GM12878 (cell line): Measurements from ENCODE around the gene OR13J1. TPM values are rescaled to one million over a fixed set of nuclear protein-coding genes. Genes with fewer than 3 reads are reported as not detected.

Source experiments
- ATAC-seq: fragments of 200-7000 bp; cut with Tn5 transposase; 3 replicates; pipeline ENCODE4 v1.9.1; 2020; ENCODE audit warnings: mild to moderate bottlenecking, moderate library complexity
- BruUV-seq: library from RNA; stranded (reverse); fragments of 400-500 nt; replicated peaks from 2 replicates; lab custom pipeline; 2021; lab: Mats Ljungman, UMichigan
- CTCF ChIA-PET: fragments of 300-600 bp; sonication (Branson Sonifier 250); formaldehyde crosslinking; extraction: SDS; loops from one replicate; lab custom pipeline; 2021; ENCODE audit warnings: inconsistent platforms; lab: Yijun Ruan, JAX
- POLR2A ChIA-PET: fragments of 350-600 bp; formaldehyde crosslinking; extraction: SDS; loops from one replicate; lab custom pipeline; 2021; ENCODE audit warnings: inconsistent platforms; lab: Charles Lee
- RAD21 ChIA-PET: fragments of 300-600 bp; sonication (Branson Sonifier 250); formaldehyde crosslinking; loops from one replicate; lab custom pipeline; 2023; ENCODE audit warnings: antibody characterized with exemption; ENCODE audit not compliant: unreplicated experiment; lab: Charles Lee
- SMC1A ChIA-PET: fragments of 300-600 bp; sonication (Branson Sonifier 250); formaldehyde crosslinking; loops from one replicate; lab custom pipeline; 2023; ENCODE audit not compliant: unreplicated experiment, uncharacterized antibody; lab: Charles Lee
- DNase-seq: peaks from one replicate; pipeline ENCODE4 v3.0.0-alpha.2; 2011; ENCODE audit warnings: low read depth, low spot score
- FAIRE-seq: peaks from 3 replicates; lab custom pipeline; 2011; peaks lifted over from hg19 to GRCh38; lab: Jason Lieb, UNC
- H2AFZ ChIP-seq: 2 replicates; pipeline ENCODE4 v1.6.0; 2011; ENCODE audit warnings: low read depth, low read length, control low read depth; ENCODE audit not compliant: control insufficient read depth
- H3K27ac ChIP-seq: 2 replicates; pipeline ENCODE4 v1.5.1; 2011; ENCODE audit warnings: control low read depth; ENCODE audit not compliant: control insufficient read depth, insufficient read depth
- H3K27me3 ChIP-seq, 2 experiments: replicated peaks in 1 of 2; 2 replicates each; pipeline versions ENCODE4 v1.6.0 to v1.6.1; 2011; ENCODE audit warnings: low read length in 1 of 2; ENCODE audit not compliant: control insufficient read depth in 2 of 2, insufficient read depth in 2 of 2
- H3K36me3 ChIP-seq, 2 experiments: 2 replicates each; pipeline ENCODE4 v1.5.1; 2011; ENCODE audit warnings: low read length in 1 of 2; ENCODE audit not compliant: control insufficient read depth in 2 of 2, insufficient read depth in 2 of 2
- H3K4me1 ChIP-seq: 2 replicates; pipeline ENCODE4 v1.6.1; 2011; ENCODE audit warnings: mild to moderate bottlenecking, low read length, moderate library complexity, mixed read lengths; ENCODE audit not compliant: control insufficient read depth, insufficient read depth
- H3K4me2 ChIP-seq: 2 replicates; pipeline ENCODE4 v1.6.0; 2011; ENCODE audit warnings: control low read depth; ENCODE audit not compliant: control insufficient read depth, insufficient read depth
- H3K4me3 ChIP-seq: fragments of 200-600 bp; sonication (generic); 2 replicates; pipeline ENCODE4 v1.5.1; 2016
- H3K79me2 ChIP-seq: 2 replicates; pipeline ENCODE4 v1.6.0; 2011; ENCODE audit warnings: low read length; ENCODE audit not compliant: control insufficient read depth, insufficient read depth
- H3K9ac ChIP-seq: 2 replicates; pipeline ENCODE4 v1.8.0; 2011; ENCODE audit warnings: low read length, control low read depth, mixed read lengths; ENCODE audit not compliant: control insufficient read depth, insufficient read depth
- H3K9me3 ChIP-seq: replicated peaks from 3 replicates; pipeline ENCODE4 v1.5.1; 2011; ENCODE audit warnings: mild to moderate bottlenecking, low read length; ENCODE audit not compliant: control insufficient read depth, insufficient read depth
- H4K20me1 ChIP-seq: 2 replicates; pipeline ENCODE4 v1.6.0; 2011; ENCODE audit not compliant: control insufficient read depth, insufficient read depth
- EP300 ChIP-seq, 2 experiments: fragments of 150-350 bp in 1 of 2; IDR thresholded peaks; 2 replicates each; pipeline ENCODE4 v1.6.1; 2011 to 2012; ENCODE audit warnings: low read depth in 2 of 2, low read length in 2 of 2, borderline replicate concordance in 1 of 2, improper control_type of control experiment in 1 of 2, inconsistent platforms in 1 of 2; ENCODE audit not compliant: control insufficient read depth in 1 of 2
- EZH2 ChIP-seq: IDR thresholded peaks from 2 replicates; pipeline ENCODE4 v1.6.1; 2012; ENCODE audit warnings: low read depth, mild to moderate bottlenecking, control low read depth, inconsistent platforms, low read length, borderline replicate concordance; ENCODE audit not compliant: control insufficient read depth
- JUND ChIP-seq: IDR thresholded peaks from 2 replicates; pipeline ENCODE4 v1.6.1; 2012; ENCODE audit warnings: low read depth, mild to moderate bottlenecking, low read length, improper control_type of control experiment, moderate library complexity
- POLR2AphosphoS2 ChIP-seq: IDR thresholded peaks from 2 replicates; pipeline ENCODE4 v1.6.1; 2011; ENCODE audit warnings: low read depth, mild to moderate bottlenecking, low read length, improper control_type of control experiment, moderate library complexity
- in situ Hi-C: fragments of 300-500 bp; cut with MboI; formaldehyde crosslinking; loops from 9 replicates; pipeline ENCODE4 v1.14.3; 2018; ENCODE audit warnings: mixed read lengths
- intact Hi-C: fragments of 100-400 bp; cut with micrococcal nuclease; formaldehyde crosslinking; loops from one replicate; pipeline ENCODE4 v1.14.2; 2022; ENCODE audit not compliant: unreplicated experiment
- polyA plus RNA-seq, 11 experiments: library from polyadenylated mRNA; depleted of rRNA in 4 of 11; unstranded in 6 of 11; stranded (reverse) in 5 of 11; fragments of >200 nt; fragmentation: Nextera tagmentation in 4 of 11; fragmentation: Illumina TruSeq in 1 of 11; extraction: Ambion mirVana in 4 of 11; extraction: Trizol in 1 of 11; gene quantifications; 1 replicate in 1 of 11; 2 replicates in 10 of 11; pipeline versions ENCODE4 v1.2.1 to v1.2.3, GENCODE V29; 2011 to 2016; ENCODE audit warnings: inconsistent platforms in 2 of 11, missing spikeins in 2 of 11, low read depth in 1 of 11
- total RNA-seq, 4 experiments: library from RNA; depleted of rRNA in 3 of 4; stranded (reverse); fragments of >200 nt in 3 of 4; fragmentation: Illumina TruSeq in 1 of 4; extraction: Trizol in 1 of 4; gene quantifications; 2 replicates each; pipeline versions ENCODE4 v1.2.1 to v1.2.3, GENCODE V29; 2013 to 2021
- TF ChIP-seq, protein P1 (sequence below): IDR thresholded peaks from 2 replicates; pipeline ENCODE4 v1.6.1; 2012; ENCODE audit warnings: low read length, inconsistent platforms
- TF ChIP-seq, protein P2 (sequence below): fragments of 450-650 bp; formaldehyde crosslinking; IDR thresholded peaks from 2 replicates; pipeline ENCODE4 v1.4.0; 2022; ENCODE audit warnings: mild to moderate bottlenecking, moderate library complexity

OR13J1 gene
- total and polyA plus RNA-seq, 10 of the 15 experiments (the other 5 are each of a cell fraction or from before 2014, with no cell fraction given), result not detected

GRCh38 chr9:35822926-35823325 is 47.3 kb downstream of the OR13J1 start:
- RAD21 ChIA-PET, result interaction anchor here (2.2 kb wide), 1 partner anchor 59 kb away, joined by 6 read pairs; no protein-coding TSS in a partner anchor
- POLR2A ChIA-PET, result interaction anchor here (1.6 kb wide), 1 partner anchor 9 kb away, joined by 3 read pairs; no protein-coding TSS in a partner anchor
- Histone ChIP-seq H3K4me3 (no peak overlapping the region), H3K4me1 (no peaks in the 10 kb centered on the region), H4K20me1 (no peaks in the 10 kb centered on the region), H3K9me3 (no peaks in the 10 kb centered on the region), H3K27me3 (no peaks in the 10 kb centered on the region), H3K79me2 (no peaks in the 10 kb centered on the region), H3K9ac (no peak overlapping the region), H2AFZ (no peak overlapping the region), H3K27ac (no peak overlapping the region), H3K4me2 (no peak overlapping the region), H3K36me3 (no peaks in the 10 kb centered on the region)
- DNase-seq (no peak), FAIRE-seq (no peak), ATAC-seq (no peak)
- SMC1A ChIA-PET, result interaction anchor here (1.0 to 2.6 kb wide), 3 partner anchors 33 to 76 kb away, joined by 3 to 13 read pairs (median 3); no protein-coding TSS in a partner anchor
- no TSS peak for BruUV-seq
- TF ChIP-seq, protein P1, sequence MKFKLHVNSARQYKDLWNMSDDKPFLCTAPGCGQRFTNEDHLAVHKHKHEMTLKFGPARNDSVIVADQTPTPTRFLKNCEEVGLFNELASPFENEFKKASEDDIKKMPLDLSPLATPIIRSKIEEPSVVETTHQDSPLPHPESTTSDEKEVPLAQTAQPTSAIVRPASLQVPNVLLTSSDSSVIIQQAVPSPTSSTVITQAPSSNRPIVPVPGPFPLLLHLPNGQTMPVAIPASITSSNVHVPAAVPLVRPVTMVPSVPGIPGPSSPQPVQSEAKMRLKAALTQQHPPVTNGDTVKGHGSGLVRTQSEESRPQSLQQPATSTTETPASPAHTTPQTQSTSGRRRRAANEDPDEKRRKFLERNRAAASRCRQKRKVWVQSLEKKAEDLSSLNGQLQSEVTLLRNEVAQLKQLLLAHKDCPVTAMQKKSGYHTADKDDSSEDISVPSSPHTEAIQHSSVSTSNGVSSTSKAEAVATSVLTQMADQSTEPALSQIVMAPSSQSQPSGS, result no peak
- TF ChIP-seq POLR2AphosphoS2, result no peak
- TF ChIP-seq, protein P2, sequence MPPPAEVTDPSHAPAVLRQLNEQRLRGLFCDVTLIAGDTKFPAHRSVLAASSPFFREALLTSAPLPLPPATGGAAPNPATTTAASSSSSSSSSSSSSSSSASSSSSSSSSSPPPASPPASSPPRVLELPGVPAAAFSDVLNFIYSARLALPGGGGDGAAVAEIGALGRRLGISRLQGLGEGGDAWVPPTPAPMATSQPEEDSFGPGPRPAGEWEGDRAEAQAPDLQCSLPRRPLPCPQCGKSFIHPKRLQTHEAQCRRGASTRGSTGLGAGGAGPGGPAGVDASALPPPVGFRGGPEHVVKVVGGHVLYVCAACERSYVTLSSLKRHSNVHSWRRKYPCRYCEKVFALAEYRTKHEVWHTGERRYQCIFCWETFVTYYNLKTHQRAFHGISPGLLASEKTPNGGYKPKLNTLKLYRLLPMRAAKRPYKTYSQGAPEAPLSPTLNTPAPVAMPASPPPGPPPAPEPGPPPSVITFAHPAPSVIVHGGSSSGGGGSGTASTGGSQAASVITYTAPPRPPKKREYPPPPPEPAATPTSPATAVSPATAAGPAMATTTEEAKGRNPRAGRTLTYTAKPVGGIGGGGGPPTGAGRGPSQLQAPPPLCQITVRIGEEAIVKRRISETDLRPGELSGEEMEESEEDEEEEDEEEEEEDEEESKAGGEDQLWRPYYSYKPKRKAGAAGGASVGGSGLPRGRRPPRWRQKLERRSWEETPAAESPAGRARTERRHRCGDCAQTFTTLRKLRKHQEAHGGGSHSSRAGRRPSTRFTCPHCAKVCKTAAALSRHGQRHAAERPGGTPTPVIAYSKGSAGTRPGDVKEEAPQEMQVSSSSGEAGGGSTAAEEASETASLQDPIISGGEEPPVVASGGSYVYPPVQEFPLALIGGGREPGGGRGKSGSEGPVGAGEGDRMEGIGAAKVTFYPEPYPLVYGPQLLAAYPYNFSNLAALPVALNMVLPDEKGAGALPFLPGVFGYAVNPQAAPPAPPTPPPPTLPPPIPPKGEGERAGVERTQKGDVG (CRISPR knock-in tag), result no peak
- no peak for TF ChIP-seq EP300 (IDR thresholded peaks at IDR 0.05; ENCODE audit: borderline replicate concordance in 1 of 2, control insufficient read depth in 1 of 2, low read depth in 2 of 2, low read length in 2 of 2)
- TF ChIP-seq EZH2, result no peak
- no peak for TF ChIP-seq JUND
- in situ Hi-C loops (no loop called here), intact Hi-C loops (loop anchor here (10.0 kb wide), 1 partner anchor 168 kb away; the partner anchor contains the start of genes CCDC107, RMRP and SIT1)
- CTCF ChIA-PET, result interaction anchor here (1.0 to 2.3 kb wide), 4 partner anchors 11 to 214 kb away, joined by 3 to 9 read pairs (median 4); partner anchors contain the start of genes NPR2 and SPAG8
